NCI-H1105 treated with DMSO at 0.1 percent for 48 hours (cell line): ENCODE measurements around the gene ZNF708.
"Not testable (repeated sequence)": the region's sequence is repeated elsewhere in the genome, so short reads cannot be mapped to it uniquely, and the experiment has no call there.

Source experiments
- DNase-seq: peaks from one replicate; lab custom pipeline; 2025; lab: John Stamatoyannopoulos, UW

The ZNF708 gene

DNA sequence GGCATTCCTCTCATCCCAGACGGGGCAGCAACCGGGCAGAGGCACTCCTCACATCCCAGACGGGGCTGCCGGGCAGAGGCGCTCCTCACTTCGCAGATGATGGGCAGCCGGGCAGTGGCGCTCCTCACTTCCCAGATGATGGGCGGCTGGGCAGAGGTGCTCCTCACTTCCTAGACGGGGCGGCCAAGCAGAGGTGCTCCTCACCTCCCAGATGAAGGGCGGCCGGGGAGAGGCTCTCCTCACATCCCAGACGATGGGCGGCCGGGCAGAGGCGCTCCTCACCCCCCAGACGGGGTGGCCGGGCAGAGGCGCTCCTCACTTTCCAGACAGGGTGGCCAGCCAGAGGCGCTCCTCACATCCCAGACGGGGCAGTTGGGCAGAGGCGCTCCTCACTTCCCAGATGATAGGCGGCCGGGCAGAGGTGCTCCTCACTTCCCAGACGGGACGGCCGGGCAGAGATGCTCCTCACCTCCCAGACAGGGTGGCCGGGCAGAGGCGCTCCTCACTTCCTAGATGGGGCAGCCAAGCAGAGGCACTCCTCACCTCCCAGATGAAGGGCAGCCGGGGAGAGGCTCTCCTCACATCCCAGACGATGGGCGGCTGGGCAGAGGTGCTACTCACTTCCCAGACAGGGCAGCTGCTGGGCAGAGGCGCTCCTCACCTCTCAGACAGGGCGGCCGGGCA lies 68.9 kb downstream of the ZNF708 start:
- no peak for DNase-seq

GRCh38 chr19:21259421-21260124 lies 69.6 kb downstream of the ZNF708 start:
- not testable (repeated sequence) for DNase-seq

GRCh38 chr19:21256722-21257121 lies 72.5 kb downstream of the ZNF708 start:
- peak; percentile 4 for DNase-seq
